H1 (cell line): Measurements from ENCODE around the gene TTYH2. TPM values are rescaled to one million over a fixed set of nuclear protein-coding genes. Genes with fewer than 3 reads are reported as not detected.
A peak's percentile ranks its signal among the peaks of the same experiment; 100 is the strongest.

ENCODE experiments used
- CTCF ChIA-PET: fragments of 300-600 bp; sonication (Branson Sonifier 250); formaldehyde crosslinking; loops from one replicate; lab custom pipeline; 2021; ENCODE audit not compliant: partially characterized antibody; lab: Charles Lee
- POLR2A ChIA-PET: fragments of 300-600 bp; sonication (Branson Sonifier 250); formaldehyde crosslinking; loops from one replicate; lab custom pipeline; 2021; ENCODE audit warnings: inconsistent platforms; ENCODE audit not compliant: partially characterized antibody; lab: Charles Lee
- DNase-seq, 2 experiments: peaks; one replicate each; pipeline versions ENCODE4 v3.0.0 to v3.0.0-alpha.2; 2010 to 2022; ENCODE audit warnings: low spot score in 2 of 2, low read depth in 1 of 2, mixed read lengths in 1 of 2
- FAIRE-seq: peaks from 2 replicates; lab custom pipeline; 2011; peaks lifted over from hg19 to GRCh38; lab: Jason Lieb, UNC
- H2AFZ ChIP-seq: 2 replicates; pipeline ENCODE4 v1.8.1; 2012; ENCODE audit warnings: low read length, inconsistent platforms
- H2AK5ac ChIP-seq: 2 replicates; pipeline ENCODE4 v1.6.1; 2013; ENCODE audit warnings: low read depth, low read length
- H2BK120ac ChIP-seq: replicated peaks from 2 replicates; pipeline ENCODE3; 2013; ENCODE audit warnings: low read depth, low read length, inconsistent platforms
- H2BK12ac ChIP-seq: 2 replicates; pipeline ENCODE4 v1.6.1; 2013; ENCODE audit warnings: low read depth, low read length
- H2BK15ac ChIP-seq: 2 replicates; pipeline ENCODE4 v1.6.1; 2013; ENCODE audit warnings: low read length
- H2BK20ac ChIP-seq: 2 replicates; pipeline ENCODE4 v1.6.1; 2013; ENCODE audit warnings: low read length
- H2BK5ac ChIP-seq: 2 replicates; pipeline ENCODE4 v1.6.1; 2013; ENCODE audit warnings: low read depth, low read length
- H3K14ac ChIP-seq: 2 replicates; pipeline ENCODE4 v1.6.1; 2013; ENCODE audit warnings: inconsistent platforms; ENCODE audit not compliant: insufficient read length
- H3K18ac ChIP-seq: 2 replicates; pipeline ENCODE4 v1.6.1; 2013; ENCODE audit warnings: low read length; ENCODE audit errors: extremely low read depth
- H3K23ac ChIP-seq: 2 replicates; pipeline ENCODE4 v1.6.1; 2013; ENCODE audit warnings: inconsistent platforms; ENCODE audit not compliant: insufficient read length
- H3K23me2 ChIP-seq: 2 replicates; pipeline ENCODE4 v1.6.1; 2013; ENCODE audit warnings: low read depth, low read length
- H3K27ac ChIP-seq: 2 replicates; pipeline ENCODE4 v1.6.1; 2011; ENCODE audit warnings: low read depth, low read length, inconsistent platforms
- H3K27me3 ChIP-seq, 4 experiments: replicated peaks in 1 of 4; 1 replicate in 1 of 4; 2 replicates in 3 of 4; pipeline versions ENCODE4 v1.6.1 to v1.8.1; 2011 to 2013; ENCODE audit warnings: low read length in 3 of 4, mild to moderate bottlenecking in 3 of 4, inconsistent platforms in 2 of 4, mixed read lengths in 2 of 4, moderate library complexity in 1 of 4; ENCODE audit not compliant: control insufficient read depth in 3 of 4, insufficient read depth in 3 of 4; ENCODE audit errors: extremely low read depth in 1 of 4
- H3K36me3 ChIP-seq, 4 experiments: 2 replicates each; pipeline versions ENCODE4 v1.6.1 to v1.8.1; 2011 to 2013; ENCODE audit warnings: mild to moderate bottlenecking in 4 of 4, low read length in 3 of 4, moderate library complexity in 2 of 4, control low read depth in 1 of 4, inconsistent platforms in 1 of 4; ENCODE audit not compliant: insufficient read depth in 4 of 4, control insufficient read depth in 2 of 4
- H3K4ac ChIP-seq: replicated peaks from 2 replicates; pipeline ENCODE3; 2013; ENCODE audit warnings: low read length, low read depth, mixed read lengths, inconsistent platforms; ENCODE audit not compliant: insufficient read length
- H3K4me1 ChIP-seq, 4 experiments: replicated peaks in 1 of 4; 1 replicate in 1 of 4; 2 replicates in 3 of 4; pipeline versions ENCODE4 v1.6.1 to v1.8.1; 2011 to 2013; ENCODE audit warnings: low read length in 3 of 4, inconsistent platforms in 2 of 4, mixed read lengths in 1 of 4; ENCODE audit not compliant: insufficient read depth in 4 of 4, control insufficient read depth in 3 of 4
- H3K4me2 ChIP-seq, 2 experiments: 2 replicates each; pipeline versions ENCODE4 v1.6.1 to v1.8.1; 2011 to 2013; ENCODE audit warnings: low read depth in 2 of 2, low read length in 2 of 2, control low read depth in 1 of 2, inconsistent platforms in 1 of 2, mild to moderate bottlenecking in 1 of 2; ENCODE audit not compliant: insufficient read depth in 1 of 2
- H3K4me3 ChIP-seq, 4 experiments: fragments of 200-600, 300-600 bp in 1 of 4; sonication (generic), shearing (Covaris generic), sonication (Bioruptor Twin) in 1 of 4; 2 replicates each; pipeline versions ENCODE4 v1.5.1 to v1.8.1; 2011 to 2016; ENCODE audit warnings: low read length in 4 of 4, low read depth in 3 of 4, control low read depth in 2 of 4, inconsistent platforms in 2 of 4, mild to moderate bottlenecking in 2 of 4, mixed read lengths in 1 of 4, moderate library complexity in 1 of 4; ENCODE audit not compliant: insufficient read depth in 2 of 4; ENCODE audit errors: extremely low read depth in 1 of 4
- H3K56ac ChIP-seq: replicated peaks from 2 replicates; pipeline ENCODE3; 2013; ENCODE audit warnings: low read depth, mild to moderate bottlenecking, mixed read lengths, low read length, inconsistent platforms; ENCODE audit not compliant: insufficient read length
- H3K79me1 ChIP-seq: 2 replicates; pipeline ENCODE4 v1.6.1; 2013; ENCODE audit warnings: low read depth, low read length, control low read depth
- H3K79me2 ChIP-seq, 2 experiments: 2 replicates each; pipeline versions ENCODE4 v1.6.1 to v1.8.1; 2012 to 2013; ENCODE audit warnings: low read length in 2 of 2, mild to moderate bottlenecking in 2 of 2, inconsistent platforms in 1 of 2; ENCODE audit not compliant: insufficient read depth in 2 of 2, control insufficient read depth in 1 of 2
- H3K9ac ChIP-seq, 4 experiments: replicated peaks in 1 of 4; 1 replicate in 1 of 4; 2 replicates in 3 of 4; pipeline versions ENCODE4 v1.6.1 to v1.8.1; 2011 to 2013; ENCODE audit warnings: low read depth in 3 of 4, low read length in 3 of 4, control low read depth in 2 of 4, mild to moderate bottlenecking in 2 of 4, moderate library complexity in 2 of 4, inconsistent platforms in 1 of 4; ENCODE audit errors: extremely low read depth in 1 of 4
- H3K9me3 ChIP-seq, 2 experiments: 2 replicates each; pipeline versions ENCODE4 v1.6.1 to v1.8.1; 2012 to 2013; ENCODE audit warnings: mild to moderate bottlenecking in 2 of 2, moderate library complexity in 2 of 2, control low read depth in 1 of 2, inconsistent platforms in 1 of 2, low read depth in 1 of 2, low read length in 1 of 2, mixed read lengths in 1 of 2; ENCODE audit not compliant: insufficient read depth in 2 of 2
- H4K20me1 ChIP-seq, 2 experiments: replicated peaks in 1 of 2; 2 replicates each; pipeline versions ENCODE3 to v1.8.1; 2011 to 2013; ENCODE audit warnings: inconsistent platforms in 2 of 2, low read length in 2 of 2, mild to moderate bottlenecking in 1 of 2; ENCODE audit not compliant: insufficient read depth in 2 of 2, control insufficient read depth in 1 of 2
- H4K5ac ChIP-seq: 2 replicates; pipeline ENCODE4 v1.6.1; 2013; ENCODE audit warnings: low read length, low read depth, mixed read lengths, inconsistent platforms; ENCODE audit not compliant: insufficient read length
- H4K8ac ChIP-seq: 2 replicates; pipeline ENCODE4 v1.8.0; 2013; ENCODE audit warnings: mild to moderate bottlenecking, moderate library complexity, low read length, inconsistent platforms; ENCODE audit not compliant: insufficient read depth; ENCODE audit errors: extremely low read depth
- H4K91ac ChIP-seq: replicated peaks from 2 replicates; pipeline ENCODE3; 2013; ENCODE audit warnings: low read length, mixed read lengths, inconsistent platforms; ENCODE audit not compliant: insufficient read length
- ASH2L ChIP-seq: fragments of 200-600, 300-600 bp; sonication (generic); IDR thresholded peaks from one replicate; pipeline ENCODE4 v1.7.1; 2017; ENCODE audit warnings: low read length
- BACH1 ChIP-seq: IDR thresholded peaks from 2 replicates; pipeline ENCODE4 v1.6.1; 2012; ENCODE audit warnings: low read length, improper control_type of control experiment
- CBX8 ChIP-seq: fragments of 300-800, 300-1000 bp; sonication (generic); IDR thresholded peaks from 2 replicates; pipeline ENCODE4 v1.7.1; 2016; ENCODE audit warnings: low read depth, low read length, borderline replicate concordance
- CHD1 ChIP-seq: IDR thresholded peaks from 2 replicates; pipeline ENCODE4 v1.6.1; 2012; ENCODE audit warnings: low read depth, low read length, improper control_type of control experiment
- EP300 ChIP-seq, 2 experiments: IDR thresholded peaks; 1 replicate in 1 of 2; 2 replicates in 1 of 2; pipeline ENCODE4 v1.6.1; 2011 to 2012; ENCODE audit warnings: low read depth in 2 of 2, low read length in 2 of 2, mild to moderate bottlenecking in 2 of 2, borderline replicate concordance in 1 of 2, inconsistent platforms in 1 of 2, moderate library complexity in 1 of 2
- HDAC2 ChIP-seq, 2 experiments: fragments of 300-600 bp in 1 of 2; sonication (generic) in 1 of 2; IDR thresholded peaks; 2 replicates each; pipeline ENCODE4 v1.6.1; 2011 to 2012; ENCODE audit warnings: low read depth in 2 of 2, low read length in 2 of 2, mild to moderate bottlenecking in 2 of 2, moderate library complexity in 2 of 2, borderline replicate concordance in 1 of 2, inconsistent platforms in 1 of 2
- KDM1A ChIP-seq: fragments of 200-600, 300-600 bp; sonication (generic); IDR thresholded peaks from 2 replicates; pipeline ENCODE4 v1.7.1; 2016; ENCODE audit warnings: mild to moderate bottlenecking, low read length, borderline replicate concordance
- NANOG ChIP-seq: IDR thresholded peaks from 2 replicates; pipeline ENCODE4 v1.6.1; 2011; ENCODE audit warnings: low read length, low read depth, mild to moderate bottlenecking, inconsistent platforms; ENCODE audit not compliant: insufficient read depth, poor library complexity, severe bottlenecking
- SIN3A ChIP-seq, 2 experiments: IDR thresholded peaks in 1 of 2; conservative IDR thresholded peaks in 1 of 2; 2 replicates each; pipeline ENCODE4 v1.6.1; 2011 to 2012; ENCODE audit warnings: low read length in 2 of 2, improper control_type of control experiment in 1 of 2, low read depth in 1 of 2, mild to moderate bottlenecking in 1 of 2
- TBP ChIP-seq: IDR thresholded peaks from 2 replicates; pipeline ENCODE4 v1.6.1; 2011; ENCODE audit warnings: low read depth, low read length, improper control_type of control experiment
- YY1 ChIP-seq: IDR thresholded peaks from 2 replicates; pipeline ENCODE4 v1.6.1; 2011; ENCODE audit warnings: low read depth, mild to moderate bottlenecking, low read length
- ZNF274 ChIP-seq: IDR thresholded peaks from 2 replicates; pipeline ENCODE4 v1.7.0; 2012; ENCODE audit warnings: low read length, borderline replicate concordance; ENCODE audit errors: extremely low read depth
- WGBS, 2 experiments: shearing (Covaris generic) in 1 of 2; methylation state at CpG; one replicate each; pipeline versions ENCODE4 v1.1.6 to v1.1.7; 2013 to 2015; ENCODE audit warnings: low lambda C conversion rate in 2 of 2, mixed read lengths in 2 of 2, inconsistent platforms in 1 of 2, low coverage in 1 of 2, missing lambda C conversion rate in 1 of 2; ENCODE audit not compliant: insufficient replicate concordance in 2 of 2, insufficient coverage in 1 of 2, insufficient read length in 1 of 2; ENCODE audit errors: extremely low coverage in 1 of 2, missing lambda C conversion rate in 1 of 2; 5-methylcytosine and 5-hydroxymethylcytosine counted together
- polyA plus RNA-seq, 7 experiments: library from polyadenylated mRNA; depleted of rRNA in 3 of 7; stranded (reverse) in 5 of 7; unstranded in 2 of 7; fragments of >200 nt in 5 of 7; fragments of 200-250 nt in 2 of 7; gene quantifications; 1 replicate in 5 of 7; 2 replicates in 1 of 7; 4 replicates in 1 of 7; pipeline versions ENCODE4 v1.2.1 to v1.2.3, GENCODE V29; 2011 to 2013; ENCODE audit warnings: missing spikeins in 2 of 7, mixed read lengths in 2 of 7
- total RNA-seq: library from RNA; stranded (reverse); fragmentation: NEBNext Ultra II Directional; extraction: Animal tissue kit (Norgen Biotek cat#: 25700); gene quantifications from 2 replicates; pipeline ENCODE4 v1.2.1, GENCODE V29; 2021

TTYH2 gene
- total and polyA plus RNA-seq, 2 of the 8 experiments (the other 6 are each of a cell fraction or from before 2014, with no cell fraction given) = 3.2 to 9.2 TPM

GRCh38 chr17:74201948-74202347 is 11.4 kb upstream of the TTYH2 start:
- no peak overlapping the region for H2AFZ ChIP-seq
- no peak overlapping the region for H3K9ac ChIP-seq
- no peak overlapping the region for H3K56ac ChIP-seq
- H3K27me3 ChIP-seq = peaks cover 0 to 13% (median 8%) of the 10 kb centered on the region in 4 experiments; a peak in 4 of 7 replicates
- 82% methylated on average over 10 of the region's 10 CpGs; no CpG with 5 or more reads in 1 of the 2 experiments for WGBS, 2 experiments
- no peak overlapping the region for H3K4me2 ChIP-seq
- peak overlapping the region; percentile 35 for H4K91ac ChIP-seq
- peaks cover 24 to 35% of the 10 kb centered on the region in 2 experiments for H3K79me2 ChIP-seq
- H3K79me1 ChIP-seq = no peaks in the 10 kb centered on the region
- H3K27ac ChIP-seq = no peak overlapping the region
- no peaks in the 10 kb centered on the region for H3K9me3 ChIP-seq
- no peak overlapping the region for H4K8ac ChIP-seq
- peak overlapping the region; percentile 54 for H3K4ac ChIP-seq
- ChIA-PET CTCF (interaction anchor here (0.5 to 2.2 kb wide), 7 partner anchors 9 to 556 kb away, joined by 3 to 12 read pairs (median 5); no protein-coding TSS in a partner anchor), POLR2A (interaction anchor here (1.0 to 4.9 kb wide), 3 partner anchors 9 to 29 kb away, joined by 3 to 65 read pairs (median 12); partner anchors contain the start of gene TTYH2)
- no peak overlapping the region for H2BK20ac ChIP-seq
- peaks cover 5% of the 10 kb centered on the region; the same call in 1 of the 2 replicates for H3K23me2 ChIP-seq
- peaks cover 19 to 29% (median 21%) of the 10 kb centered on the region in 4 experiments for H3K36me3 ChIP-seq
- H2BK15ac ChIP-seq = no peak overlapping the region
- FAIRE-seq = no peak
- no peak overlapping the region for H4K5ac ChIP-seq
- peaks cover 18 to 21% of the 10 kb centered on the region in 2 experiments for H4K20me1 ChIP-seq
- H3K14ac ChIP-seq = no peak overlapping the region
- H3K4me1 ChIP-seq = peaks cover 7 to 24% (median 11%) of the 10 kb centered on the region in 4 experiments
- no peak overlapping the region for H2AK5ac ChIP-seq
- DNase-seq = no peak
- H2BK120ac ChIP-seq = no peak overlapping the region
- H2BK12ac ChIP-seq = 0 out of 2 replicates have a peak overlapping the region, but pooled peaks have one; percentile 0
- no peak overlapping the region for H3K23ac ChIP-seq
- H3K18ac ChIP-seq = no peak overlapping the region
- no peak overlapping the region for H2BK5ac ChIP-seq
- H3K4me3 ChIP-seq = no peak overlapping the region
- no peak for TF ChIP-seq HDAC2 (IDR thresholded peaks at IDR 0.05; ENCODE audit: borderline replicate concordance in 1 of 2, low read depth in 2 of 2, low read length in 2 of 2)
- no peak for TF ChIP-seq ASH2L
- TF ChIP-seq CBX8 = no peak
- no peak for TF ChIP-seq TBP
- no peak for TF ChIP-seq KDM1A
- no peak for TF ChIP-seq YY1
- TF ChIP-seq ZNF274 = no peak
- TF ChIP-seq CHD1 = no peak
- no peak for TF ChIP-seq NANOG
- TF ChIP-seq EP300 (IDR thresholded peaks at IDR 0.05; ENCODE audit: borderline replicate concordance in 1 of 2, low read depth in 2 of 2, low read length in 2 of 2) = no peak
- no peak for TF ChIP-seq BACH1
- no peak for TF ChIP-seq SIN3A (conservative IDR thresholded peaks at IDR 0.05 in 1 of 2, IDR thresholded peaks at IDR 0.05 in 1 of 2; ENCODE audit: low read depth in 1 of 2, low read length in 2 of 2)
